A549 treated with ZK216348 at 1 μM for 4 hours (cell line): ENCODE measurements around the gene SLC34A3. TPM values are rescaled to one million over a fixed set of nuclear protein-coding genes. Genes with fewer than 3 reads are reported as not detected.

ENCODE experiments used
- total RNA-seq: library from RNA; stranded (reverse); fragments of 200-300 nt; extraction: Qiagen RNA extraction; gene quantifications from 5 replicates; pipeline ENCODE4 v1.2.3, GENCODE V29; 2022; ENCODE audit warnings: low read depth

Gene SLC34A3
- total RNA-seq, 1 experiment from 2014 or later: 0.13 TPM

Other genes starting within 250 kb of the SLC34A3 start
- 0.08 to 0.18 TPM (median 0.12 TPM) in 3 of 5 replicates, not detected in the others for gene LCNL1, start 247.9 kb upstream of the SLC34A3 start, total RNA-seq
- 37.9 to 83.8 TPM (median 71.5 TPM) in 5 replicates for gene PAXX, start 238.5 kb upstream of the SLC34A3 start, total RNA-seq
- gene CLIC3, start 234.3 kb upstream of the SLC34A3 start, total RNA-seq: 2.2 to 4.2 TPM (median 3.7 TPM) in 5 replicates
- 12.6 to 32.5 TPM (median 25.5 TPM) in 5 replicates for gene ABCA2, start 202.7 kb upstream of the SLC34A3 start, total RNA-seq
- 0.07 TPM in 1 of 5 replicates, not detected in the others for gene FUT7, start 198.8 kb upstream of the SLC34A3 start, total RNA-seq
- 26.4 to 93.7 TPM (median 81.5 TPM) in 5 replicates for gene NPDC1, start 184.7 kb upstream of the SLC34A3 start, total RNA-seq
- gene ENTPD2, start 176.8 kb upstream of the SLC34A3 start, total RNA-seq: 1.0 to 2.3 TPM (median 1.5 TPM) in 5 replicates
- gene SAPCD2, start 160.3 kb upstream of the SLC34A3 start, total RNA-seq: 12.1 to 27.8 TPM (median 24.6 TPM) in 5 replicates
- gene UAP1L1, start 153.4 kb upstream of the SLC34A3 start, total RNA-seq: 9.0 to 14.6 TPM (median 11.9 TPM) in 5 replicates
- gene MAN1B1, start 143.9 kb upstream of the SLC34A3 start, total RNA-seq: 33.8 to 56.7 TPM (median 50.2 TPM) in 5 replicates
- 52.8 to 134 TPM (median 106 TPM) in 5 replicates for gene DPP7, start 116.2 kb upstream of the SLC34A3 start, total RNA-seq
- 0.14 to 0.76 TPM (median 0.27 TPM) in 5 replicates for gene GRIN1, start 91.7 kb upstream of the SLC34A3 start, total RNA-seq
- gene LRRC26, start 60.9 kb upstream of the SLC34A3 start, total RNA-seq: 0.39 to 2.0 TPM (median 1.6 TPM) in 5 replicates
- gene TMEM210, start 58.8 kb upstream of the SLC34A3 start, total RNA-seq: not detected in 5 replicates
- gene ANAPC2, start 42.3 kb upstream of the SLC34A3 start, total RNA-seq: 19.0 to 41.0 TPM (median 34.9 TPM) in 5 replicates
- gene SSNA1, start 42.2 kb upstream of the SLC34A3 start, total RNA-seq: 85.9 to 156 TPM (median 148 TPM) in 5 replicates
- gene TPRN, start 30.2 kb upstream of the SLC34A3 start, total RNA-seq: 5.5 to 10.4 TPM (median 10.2 TPM) in 5 replicates
- 29.5 to 49.4 TPM (median 47.9 TPM) in 5 replicates for gene TMEM203, start 25.3 kb upstream of the SLC34A3 start, total RNA-seq
- gene NDOR1, start 25.2 kb upstream of the SLC34A3 start, total RNA-seq: 7.4 to 20.8 TPM (median 16.2 TPM) in 5 replicates
- gene RNF208, start 8.7 kb upstream of the SLC34A3 start, total RNA-seq: 0.79 to 2.6 TPM (median 2.0 TPM) in 5 replicates
- 2.8 to 5.4 TPM (median 4.2 TPM) in 5 replicates for gene CYSRT1, start 5.7 kb upstream of the SLC34A3 start, total RNA-seq
- 0.13 to 0.58 TPM (median 0.39 TPM) in 4 of 5 replicates, not detected in the other for gene RNF224, start 3.4 kb upstream of the SLC34A3 start, total RNA-seq
- 522 to 871 TPM (median 814 TPM) in 5 replicates for gene TUBB4B, start 10.4 kb downstream of the SLC34A3 start, total RNA-seq
- gene STPG3, start 20.4 kb downstream of the SLC34A3 start, total RNA-seq: not detected in 5 replicates
- gene NELFB, start 24.4 kb downstream of the SLC34A3 start, total RNA-seq: 36.5 to 63.8 TPM (median 58.5 TPM) in 5 replicates
- 13.6 to 33.0 TPM (median 30.5 TPM) in 5 replicates for gene TOR4A, start 46.8 kb downstream of the SLC34A3 start, total RNA-seq
- 1.9 to 7.2 TPM (median 5.6 TPM) in 5 replicates for gene NRARP, start 71.4 kb downstream of the SLC34A3 start, total RNA-seq
- gene EXD3, start 192.3 kb downstream of the SLC34A3 start, total RNA-seq: 2.5 to 6.8 TPM (median 6.4 TPM) in 5 replicates
- 0.53 to 2.1 TPM (median 1.9 TPM) in 5 replicates for gene NOXA1, start 192.5 kb downstream of the SLC34A3 start, total RNA-seq
- 0.18 to 0.29 TPM (median 0.19 TPM) in 5 replicates for gene ENTPD8, start 210.5 kb downstream of the SLC34A3 start, total RNA-seq
- 28.4 to 48.9 TPM (median 43.2 TPM) in 5 replicates for gene NSMF, start 228.4 kb downstream of the SLC34A3 start, total RNA-seq